Keratinocyte (primary cell): Measurements from ENCODE around the gene TRIP13. TPM values are rescaled to one million over a fixed set of nuclear protein-coding genes. Genes with fewer than 3 reads are reported as not detected.
"Not testable (repeated sequence)": the region's sequence is repeated elsewhere in the genome, so short reads cannot be mapped to it uniquely, and the experiment has no call there.

Source experiments
- DNase-seq: peaks from one replicate; pipeline ENCODE4 v3.0.0-alpha.2; 2011; ENCODE audit warnings: low read depth, missing footprints, low spot score
- FAIRE-seq: peaks from 2 replicates; lab custom pipeline; 2011; peaks lifted over from hg19 to GRCh38; lab: Jason Lieb, UNC
- H2AFZ ChIP-seq: 2 replicates; pipeline ENCODE4 v1.6.0; 2012; ENCODE audit warnings: low read length, control low read depth, inconsistent platforms; ENCODE audit not compliant: control insufficient read depth
- H3K27ac ChIP-seq: 2 replicates; pipeline ENCODE4 v1.5.1; 2011; ENCODE audit warnings: low read length; ENCODE audit not compliant: control insufficient read depth, insufficient read depth
- H3K27me3 ChIP-seq: 3 replicates; pipeline ENCODE4 v1.6.0; 2011; ENCODE audit warnings: low read length; ENCODE audit not compliant: control insufficient read depth, insufficient read depth; ENCODE audit errors: extremely low read depth
- H3K36me3 ChIP-seq, 2 experiments: 2 replicates in 1 of 2; 3 replicates in 1 of 2; pipeline ENCODE4 v1.5.1; 2011; ENCODE audit warnings: low read length in 2 of 2, mild to moderate bottlenecking in 1 of 2; ENCODE audit not compliant: control insufficient read depth in 2 of 2, insufficient read depth in 2 of 2; ENCODE audit errors: extremely low read depth in 1 of 2
- H3K4me1 ChIP-seq: 3 replicates; pipeline ENCODE4 v1.5.1; 2011; ENCODE audit warnings: low read length; ENCODE audit not compliant: control insufficient read depth, insufficient read depth; ENCODE audit errors: extremely low read depth
- H3K4me2 ChIP-seq: 3 replicates; pipeline ENCODE4 v1.6.0; 2011; ENCODE audit warnings: low read depth, low read length; ENCODE audit not compliant: control insufficient read depth, insufficient read depth; ENCODE audit errors: extremely low read depth
- H3K4me3 ChIP-seq, 3 experiments: fragments of 200-600 bp in 1 of 3; sonication (generic) in 1 of 3; 2 replicates in 2 of 3; 3 replicates in 1 of 3; pipeline ENCODE4 v1.5.1; 2011 to 2016; ENCODE audit warnings: low read length in 3 of 3, mild to moderate bottlenecking in 3 of 3, control low read depth in 2 of 3, inconsistent platforms in 1 of 3, low read depth in 1 of 3, mixed read lengths in 1 of 3, mixed run types in 1 of 3, moderate library complexity in 1 of 3; ENCODE audit not compliant: control insufficient read depth in 2 of 3, insufficient read depth in 2 of 3; ENCODE audit errors: extremely low read depth in 1 of 3
- H3K79me2 ChIP-seq: 2 replicates; pipeline ENCODE4 v1.6.0; 2012; ENCODE audit warnings: low read length; ENCODE audit not compliant: control insufficient read depth, insufficient read depth
- H3K9ac ChIP-seq: 3 replicates; pipeline ENCODE4 v1.6.0; 2011; ENCODE audit warnings: low read length; ENCODE audit not compliant: control insufficient read depth, insufficient read depth; ENCODE audit errors: extremely low read depth
- H3K9me1 ChIP-seq: 3 replicates; pipeline ENCODE4 v1.6.0; 2011; ENCODE audit warnings: low read length; ENCODE audit not compliant: control insufficient read depth, insufficient read depth; ENCODE audit errors: extremely low read depth
- H3K9me3 ChIP-seq: 2 replicates; pipeline ENCODE4 v1.5.1; 2012; ENCODE audit warnings: low read depth, low read length; ENCODE audit not compliant: control insufficient read depth
- H4K20me1 ChIP-seq: 3 replicates; pipeline ENCODE4 v1.6.0; 2011; ENCODE audit warnings: low read length; ENCODE audit not compliant: control insufficient read depth, insufficient read depth; ENCODE audit errors: extremely low read depth
- EZH2 ChIP-seq: IDR thresholded peaks from one replicate; pipeline ENCODE4 v1.6.1; 2012; ENCODE audit warnings: inconsistent platforms, mild to moderate bottlenecking, low read length, moderate library complexity
- dilution Hi-C: fragments of 300-500 bp; cut with MboI; formaldehyde crosslinking; loops from one replicate; pipeline ENCODE4 v1.7.0; 2020; ENCODE audit warnings: low sequenced_read_pairs; ENCODE audit not compliant: extremely low pct_ligation_motif_present
- polyA plus RNA-seq, 5 experiments: library from polyadenylated mRNA; depleted of rRNA in 3 of 5; stranded (reverse) in 3 of 5; stranded (forward) in 1 of 5; unstranded in 1 of 5; fragments of >200 nt; gene quantifications; 1 replicate in 1 of 5; 2 replicates in 3 of 5; 3 replicates in 1 of 5; pipeline versions ENCODE4 v1.2.1 to v1.2.3, GENCODE V29; 2011 to 2012; ENCODE audit warnings: missing spikeins in 2 of 5, low read depth in 1 of 5, low replicate concordance in 1 of 5
- TF ChIP-seq, protein P1 (sequence below), 3 experiments: IDR thresholded peaks in 1 of 3; conservative IDR thresholded peaks in 1 of 3; optimal IDR thresholded peaks in 1 of 3; 2 replicates in 2 of 3; 3 replicates in 1 of 3; pipeline versions ENCODE3 to v1.5.1; 2011; ENCODE audit warnings: low read length in 3 of 3, mild to moderate bottlenecking in 3 of 3, moderate library complexity in 2 of 3, control low read depth in 1 of 3, inconsistent platforms in 1 of 3; ENCODE audit not compliant: insufficient read depth in 2 of 3; ENCODE audit errors: extremely low read depth in 1 of 3

The TRIP13 gene
- polyA plus RNA-seq, 1 donor (not counting 4 experiments of a cell fraction or from before 2014, with no cell fraction given): 37.8 TPM

DNA sequence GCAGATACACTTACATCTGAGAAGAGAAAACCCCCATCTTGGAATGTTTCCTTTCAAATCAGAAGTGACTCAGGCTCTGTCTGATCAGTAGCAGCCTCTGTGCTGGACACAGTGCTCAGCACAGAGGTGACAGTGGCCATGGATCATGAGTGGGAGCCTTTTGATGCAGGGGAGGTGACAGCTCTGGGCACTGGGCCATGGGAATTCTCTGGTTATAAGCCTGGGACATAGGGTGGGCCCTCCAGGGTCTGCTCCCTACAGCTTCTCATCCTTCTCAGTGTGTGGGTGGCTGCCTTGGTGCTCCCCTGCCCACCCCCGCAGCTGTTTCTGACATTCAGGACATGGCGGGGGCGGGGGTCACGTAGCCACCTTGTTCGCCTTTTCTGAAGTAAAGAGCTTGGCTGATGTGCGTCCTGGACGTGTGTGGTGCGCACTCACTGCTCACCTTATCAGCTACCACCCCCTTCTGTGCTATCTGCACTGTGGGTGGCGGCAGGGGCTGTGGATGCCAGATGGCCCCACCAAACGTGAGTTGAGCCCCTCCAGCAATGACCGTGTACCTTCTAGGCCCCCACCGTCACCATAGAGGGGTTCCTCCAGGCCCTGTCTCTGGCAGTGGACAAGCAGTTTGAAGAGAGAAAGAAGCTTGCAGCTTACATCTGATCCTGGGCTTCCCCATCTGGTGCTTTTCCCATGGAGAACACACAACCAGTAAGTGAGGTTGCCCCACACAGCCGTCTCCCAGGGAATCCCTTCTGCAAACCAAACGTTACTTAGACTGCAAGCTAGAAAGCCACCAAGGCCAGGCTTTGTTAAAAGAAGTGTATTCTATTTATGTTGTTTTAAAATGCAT, 24.0 kb downstream of the TRIP13 start:
- Histone ChIP-seq H2AFZ (no peak overlapping the region), H3K4me1 (peaks cover 14% of the 10 kb centered on the region), H3K27ac (no peak overlapping the region), H3K4me2 (no peak overlapping the region), H3K4me3 (no peak overlapping the region), H3K36me3 (peaks cover 1 to 26% of the 10 kb centered on the region in 2 experiments), H3K79me2 (no peaks in the 10 kb centered on the region), H3K9me3 (no peaks in the 10 kb centered on the region), H3K27me3 (no peaks in the 10 kb centered on the region), H3K9me1 (no peaks in the 10 kb centered on the region), H4K20me1 (peaks cover 3% of the 10 kb centered on the region), H3K9ac (no peak overlapping the region)
- FAIRE-seq (no peak), DNase-seq (no peak)
- TF ChIP-seq, protein P1, sequence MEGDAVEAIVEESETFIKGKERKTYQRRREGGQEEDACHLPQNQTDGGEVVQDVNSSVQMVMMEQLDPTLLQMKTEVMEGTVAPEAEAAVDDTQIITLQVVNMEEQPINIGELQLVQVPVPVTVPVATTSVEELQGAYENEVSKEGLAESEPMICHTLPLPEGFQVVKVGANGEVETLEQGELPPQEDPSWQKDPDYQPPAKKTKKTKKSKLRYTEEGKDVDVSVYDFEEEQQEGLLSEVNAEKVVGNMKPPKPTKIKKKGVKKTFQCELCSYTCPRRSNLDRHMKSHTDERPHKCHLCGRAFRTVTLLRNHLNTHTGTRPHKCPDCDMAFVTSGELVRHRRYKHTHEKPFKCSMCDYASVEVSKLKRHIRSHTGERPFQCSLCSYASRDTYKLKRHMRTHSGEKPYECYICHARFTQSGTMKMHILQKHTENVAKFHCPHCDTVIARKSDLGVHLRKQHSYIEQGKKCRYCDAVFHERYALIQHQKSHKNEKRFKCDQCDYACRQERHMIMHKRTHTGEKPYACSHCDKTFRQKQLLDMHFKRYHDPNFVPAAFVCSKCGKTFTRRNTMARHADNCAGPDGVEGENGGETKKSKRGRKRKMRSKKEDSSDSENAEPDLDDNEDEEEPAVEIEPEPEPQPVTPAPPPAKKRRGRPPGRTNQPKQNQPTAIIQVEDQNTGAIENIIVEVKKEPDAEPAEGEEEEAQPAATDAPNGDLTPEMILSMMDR (optimal IDR thresholded peaks at IDR 0.05 in 1 of 3, IDR thresholded peaks at IDR 0.05 in 1 of 3, conservative IDR thresholded peaks at IDR 0.05 in 1 of 3; ENCODE audit: extremely low read depth in 1 of 3, insufficient read depth in 2 of 3, low read length in 3 of 3): no peak
- TF ChIP-seq EZH2: no peak
- dilution Hi-C loops: no loop called here

DNA sequence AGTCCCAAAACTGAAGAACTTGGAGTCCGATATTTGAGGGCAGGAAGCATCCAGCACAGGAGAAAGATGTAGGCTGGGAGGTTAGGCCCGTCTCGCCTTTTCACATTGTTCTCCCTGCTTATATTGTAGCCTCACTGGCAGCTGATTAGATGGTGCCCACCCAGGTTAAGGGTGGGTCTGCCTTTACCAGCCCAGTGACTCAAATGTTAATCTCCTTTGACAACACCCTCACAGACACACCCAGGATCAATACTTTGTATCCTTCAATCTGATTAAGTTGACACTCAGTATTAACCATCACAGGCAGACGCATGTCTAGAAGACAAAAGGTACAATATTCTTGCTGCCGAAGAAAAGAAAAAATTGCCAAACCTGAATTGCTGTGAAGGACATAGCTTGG, 26.0 kb downstream of the TRIP13 start:
- H3K4me3 ChIP-seq, H4K20me1 ChIP-seq, DNase-seq, H3K79me2 ChIP-seq, H3K9me3 ChIP-seq, H3K27me3 ChIP-seq, H3K9ac ChIP-seq, H3K4me2 ChIP-seq, H3K4me1 ChIP-seq, dilution Hi-C loops, H3K27ac ChIP-seq, FAIRE-seq, H2AFZ ChIP-seq, H3K9me1 ChIP-seq: not testable (repeated sequence)
- peaks cover 1 to 29% of the 10 kb centered on the region in 2 experiments for H3K36me3 ChIP-seq
